Kidney capillary endothelial cell (primary cell): ENCODE data around the gene NSG1.
"Not testable (repeated sequence)": the region's sequence is repeated elsewhere in the genome, so short reads cannot be mapped to it uniquely, and the experiment has no call there.

Source experiments
- DNase-seq: peaks from one replicate; pipeline ENCODE4 v3.0.0-alpha.2; 2018; ENCODE audit warnings: low spot score

NSG1 gene

GRCh38 chr4:4386736-4387392 lies at the start of gene NSG1:
TSS of gene NSG1 (plus strand) at chr4:4387102. CDS start at chr4:4387630, 528 bp downstream.
- DNase-seq = no peak

- DNase-seq = no peak
Observed at GRCh38 chr4:4338210-4339001, 48.5 kb upstream of the NSG1 start.

GRCh38 chr4:4339504-4340085 lies 47.3 kb upstream of the NSG1 start:
- no peak for DNase-seq

GRCh38 chr4:4341861-4342650 lies 44.8 kb upstream of the NSG1 start:
- no peak for DNase-seq

GRCh38 chr4:4343038-4343437 lies 43.9 kb upstream of the NSG1 start:
- DNase-seq = no peak

GRCh38 chr4:4344915-4345527 lies 41.9 kb upstream of the NSG1 start:
- no peak for DNase-seq

GRCh38 chr4:4347585-4347984 lies 39.3 kb upstream of the NSG1 start:
- DNase-seq = no peak

GRCh38 chr4:4348585-4348984 lies 38.3 kb upstream of the NSG1 start:
- DNase-seq = not testable (repeated sequence)

GRCh38 chr4:4349867-4350266 lies 37.0 kb upstream of the NSG1 start:
- DNase-seq = no peak

GRCh38 chr4:4350909-4351308 lies 36.0 kb upstream of the NSG1 start:
- no peak for DNase-seq

GRCh38 chr4:4355302-4355701 lies 31.6 kb upstream of the NSG1 start:
- DNase-seq = no peak

GRCh38 chr4:4356106-4357041 lies 30.5 kb upstream of the NSG1 start:
- no peak for DNase-seq

GRCh38 chr4:4358093-4358854 lies 28.6 kb upstream of the NSG1 start:
- DNase-seq = no peak

- DNase-seq = no peak
Observed at GRCh38 chr4:4361883-4362282, 25.0 kb upstream of the NSG1 start.

- DNase-seq = no peak
Observed at GRCh38 chr4:4362991-4363697, 23.8 kb upstream of the NSG1 start.

GRCh38 chr4:4364061-4364460 lies 22.8 kb upstream of the NSG1 start:
- DNase-seq = no peak

GRCh38 chr4:4364486-4365208 lies 22.3 kb upstream of the NSG1 start:
- no peak for DNase-seq

GRCh38 chr4:4368809-4369580 lies 17.9 kb upstream of the NSG1 start:
- no peak for DNase-seq
